SIG-M5 (cell line): Measurements from ENCODE around the gene CDK13.
"Not testable (repeated sequence)": the region's sequence is repeated elsewhere in the genome, so short reads cannot be mapped to it uniquely, and the experiment has no call there.

ENCODE experiments used
- DNase-seq: peaks from one replicate; lab custom pipeline; 2025; lab: John Stamatoyannopoulos, UW

The CDK13 gene

GRCh38 chr7:40097728-40098127 is 147.7 kb downstream of the CDK13 start:
- no peak for DNase-seq

GRCh38 chr7:40098810-40099209 is 148.8 kb downstream of the CDK13 start:
- no peak for DNase-seq

GRCh38 chr7:40099837-40100236 is 149.8 kb downstream of the CDK13 start:
- no peak for DNase-seq

GRCh38 chr7:40101201-40101600 is 151.1 kb downstream of the CDK13 start:
- DNase-seq, result no peak

GRCh38 chr7:40102897-40103296 is 152.8 kb downstream of the CDK13 start:
- no peak for DNase-seq

- no peak for DNase-seq
Observed at GRCh38 chr7:40105879-40106473, 155.9 kb downstream of the CDK13 start.

- DNase-seq, result no peak
Observed at GRCh38 chr7:40115936-40116335, 165.9 kb downstream of the CDK13 start.

- DNase-seq, result not testable (repeated sequence)
Observed at GRCh38 chr7:40117199-40117598, 167.1 kb downstream of the CDK13 start.

GRCh38 chr7:40118201-40118600 is 168.1 kb downstream of the CDK13 start:
- not testable (repeated sequence) for DNase-seq

GRCh38 chr7:40120020-40120419 is 170.0 kb downstream of the CDK13 start:
- DNase-seq, result no peak

GRCh38 chr7:40122100-40122939 is 172.3 kb downstream of the CDK13 start:
- not testable (repeated sequence) for DNase-seq

- DNase-seq, result no peak
Observed at GRCh38 chr7:40122940-40123254, 172.8 kb downstream of the CDK13 start.

- DNase-seq, result no peak
Observed at GRCh38 chr7:40133561-40134427, 183.7 kb downstream of the CDK13 start.

- peak; percentile 46 for DNase-seq
Observed at GRCh38 chr7:40134428-40135316, 184.6 kb downstream of the CDK13 start, which contains the start of the genes MPLKIP and SUGCT. MPLKIP (minus strand) TSS chr7:40134622; CDS start chr7:40134567, 55 bp downstream. SUGCT (plus strand) TSS chr7:40135005.

GRCh38 chr7:40135317-40135610 is 185.2 kb downstream of the CDK13 start:
- DNase-seq, result no peak

- no peak for DNase-seq
Observed at GRCh38 chr7:40137563-40137962, 187.5 kb downstream of the CDK13 start.

GRCh38 chr7:40138973-40139372 is 188.9 kb downstream of the CDK13 start:
- DNase-seq, result no peak

GRCh38 chr7:40139891-40140290 is 189.8 kb downstream of the CDK13 start:
- not testable (repeated sequence) for DNase-seq

GRCh38 chr7:40141916-40142315 is 191.9 kb downstream of the CDK13 start:
- DNase-seq, result not testable (repeated sequence)

GRCh38 chr7:40145596-40146130 is 195.6 kb downstream of the CDK13 start:
- DNase-seq, result not testable (repeated sequence)
